GM18909 (cell line): Measurements from ENCODE around the gene SETD7.
A peak's percentile ranks its signal among the peaks of the same experiment; 100 is the strongest.

Experiments
- ATAC-seq: cut with Tn5 transposase; IDR thresholded peaks from one replicate; pipeline ENCODE4 v1.9.1; 2021; ENCODE audit warnings: mild to moderate bottlenecking; ENCODE audit not compliant: unreplicated experiment, poor library complexity

Gene SETD7

GRCh38 chr4:139575072-139575471 lies 19.1 kb upstream of the SETD7 start:
- no peak for ATAC-seq

DNA sequence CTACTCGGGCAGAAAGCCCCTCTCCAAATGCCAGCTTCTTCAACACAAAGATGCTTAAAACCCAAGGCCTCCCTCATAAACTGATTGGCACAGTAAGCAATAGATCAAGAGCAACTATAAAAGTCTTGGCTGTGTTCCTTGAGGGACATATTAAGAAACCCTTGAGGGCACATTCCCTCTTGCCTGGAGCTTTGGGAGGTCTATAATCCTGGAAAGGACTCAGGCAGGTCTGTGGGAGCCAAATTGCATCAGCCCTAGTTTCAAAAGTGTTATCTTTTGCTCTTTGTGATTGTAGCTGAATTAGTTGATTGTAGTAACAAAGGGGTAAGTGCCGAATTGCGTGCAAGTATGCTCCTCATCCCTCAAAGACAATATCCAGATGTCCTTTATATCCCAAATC lies 18.6 kb upstream of the SETD7 start:
- ATAC-seq, result no peak

GRCh38 chr4:139568206-139568955 lies 12.4 kb upstream of the SETD7 start:
- ATAC-seq, result no peak

DNA sequence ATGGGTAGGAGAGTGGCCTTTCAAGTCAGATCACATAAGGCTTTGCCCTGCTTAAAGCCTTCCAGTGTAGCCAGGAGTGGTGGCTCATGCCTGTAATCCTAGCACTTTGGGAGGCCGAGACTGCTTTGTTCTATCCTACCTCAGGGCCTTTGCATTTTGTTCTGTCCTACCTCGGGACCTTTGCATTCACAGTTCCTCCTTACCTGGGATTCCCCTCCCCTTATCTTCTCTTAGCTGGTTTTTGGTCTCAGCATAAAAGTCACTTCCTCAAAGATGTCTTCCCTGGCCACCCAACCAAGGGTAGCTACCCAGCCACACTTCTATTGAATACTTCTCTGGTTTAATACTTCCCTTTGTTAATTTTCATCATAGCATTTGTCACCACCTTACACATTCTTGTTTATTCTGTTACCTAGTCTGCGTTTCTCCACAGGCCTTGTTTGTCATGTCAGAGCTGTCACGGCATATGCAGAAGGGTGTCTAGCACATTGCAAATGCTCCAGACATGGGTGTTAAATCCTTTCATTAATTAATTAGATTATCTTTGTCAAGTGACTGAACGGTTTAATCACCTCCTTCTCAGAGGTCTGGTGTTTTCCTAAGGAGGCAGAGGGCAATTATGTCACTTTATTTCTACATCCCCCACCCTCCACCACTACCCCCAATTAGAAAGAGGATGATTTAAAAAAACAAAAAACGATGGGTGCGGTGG lies 11.3 kb upstream of the SETD7 start:
- no peak for ATAC-seq

DNA sequence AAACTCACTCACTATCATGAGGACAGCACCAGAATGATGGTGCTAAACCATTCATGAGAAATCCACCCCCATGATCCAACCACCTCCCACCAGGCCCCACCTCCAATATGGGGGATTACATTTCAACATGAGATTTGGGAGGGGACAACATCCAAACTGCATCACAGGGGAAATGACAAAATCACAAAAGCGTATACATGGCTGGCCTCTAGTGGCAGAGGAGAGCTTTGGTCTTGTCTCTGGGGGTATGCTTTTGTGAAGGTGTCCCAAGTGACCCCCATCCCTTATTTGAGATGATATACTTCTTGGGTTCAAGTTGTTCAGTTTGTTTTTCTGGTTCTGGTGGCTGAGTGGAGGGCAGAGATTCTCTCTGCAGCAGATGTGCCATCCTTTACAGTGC lies 8.5 kb upstream of the SETD7 start:
- ATAC-seq, result no peak

GRCh38 chr4:139563515-139563914 lies 7.5 kb upstream of the SETD7 start:
- no peak for ATAC-seq

DNA sequence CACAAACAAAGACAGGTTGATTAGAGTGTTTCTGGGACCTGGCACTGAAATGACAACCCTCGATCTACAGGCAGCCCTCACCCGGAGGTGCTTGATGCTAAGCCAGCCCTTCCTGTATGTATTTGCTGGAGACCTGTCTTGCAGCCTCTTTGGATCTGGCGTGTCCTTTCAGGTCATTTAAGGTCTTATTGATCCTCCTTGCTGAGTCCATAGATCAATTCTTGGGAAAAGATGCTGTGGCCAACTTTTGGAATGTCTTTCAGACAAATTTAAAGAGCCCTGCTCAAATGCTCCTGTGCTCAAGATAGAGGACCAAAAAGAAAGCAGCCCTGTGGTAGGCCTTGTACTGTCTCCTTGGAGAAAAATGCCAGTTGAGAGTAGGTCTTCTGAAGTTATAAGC lies 6.8 kb upstream of the SETD7 start:
- ATAC-seq, result no peak

- no peak for ATAC-seq
Measured at GRCh38 chr4:139562067-139562684, 6.2 kb upstream of the SETD7 start.

DNA sequence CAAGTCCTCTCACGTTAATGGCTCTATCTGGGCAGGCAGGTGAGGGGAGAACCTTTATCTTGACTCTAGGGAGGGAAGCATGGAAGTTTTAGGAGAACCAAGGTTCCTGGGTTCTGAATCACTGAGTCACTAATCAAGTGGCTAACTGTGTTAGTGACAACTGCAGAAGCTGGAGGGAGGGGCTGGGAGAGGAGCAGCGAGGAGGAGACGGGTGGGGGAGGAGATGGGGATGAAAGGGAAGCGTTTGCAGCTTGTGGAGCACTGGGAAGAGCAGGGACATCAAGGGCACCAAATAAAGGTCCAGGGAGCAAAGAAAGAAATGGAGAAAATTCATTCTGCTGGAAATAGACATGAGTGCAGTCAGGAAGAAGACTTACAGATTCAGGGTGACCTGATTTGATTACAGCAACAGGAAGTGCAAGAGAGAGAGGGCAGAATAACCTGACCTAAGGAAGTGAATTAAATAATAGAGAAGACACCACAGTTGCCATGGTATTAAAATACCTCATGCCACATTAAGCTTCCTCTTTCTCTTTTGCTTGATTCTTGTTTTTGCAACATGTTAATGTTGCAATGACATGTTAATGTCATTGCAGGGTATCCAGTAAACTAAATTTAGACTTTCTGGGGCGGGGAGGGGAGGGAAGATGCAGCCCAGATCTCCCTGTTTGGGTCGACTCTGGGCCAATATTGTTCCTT lies 4.5 kb upstream of the SETD7 start:
- no peak for ATAC-seq

GRCh38 chr4:139559687-139560086 lies 3.7 kb upstream of the SETD7 start:
- ATAC-seq, result no peak

DNA sequence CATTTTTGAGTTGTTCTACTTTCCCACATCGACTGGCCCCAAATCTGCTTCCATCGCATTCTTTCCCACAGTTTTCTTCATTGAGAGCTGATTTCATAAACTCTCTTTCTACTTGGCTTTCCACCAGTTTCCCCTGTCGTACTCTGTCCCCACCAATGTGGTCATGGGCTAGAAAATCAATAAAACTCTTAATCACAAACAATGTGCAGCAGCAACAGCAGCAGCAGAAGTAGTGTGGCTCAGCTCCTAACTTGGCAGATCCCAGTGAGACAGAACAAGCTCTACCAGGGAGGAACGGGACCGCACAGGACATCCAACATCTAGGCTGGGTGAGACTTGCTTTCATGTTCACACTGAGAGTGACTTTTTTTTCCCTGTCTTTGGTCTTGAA lies 3.1 kb upstream of the SETD7 start:
- ATAC-seq, result no peak

DNA sequence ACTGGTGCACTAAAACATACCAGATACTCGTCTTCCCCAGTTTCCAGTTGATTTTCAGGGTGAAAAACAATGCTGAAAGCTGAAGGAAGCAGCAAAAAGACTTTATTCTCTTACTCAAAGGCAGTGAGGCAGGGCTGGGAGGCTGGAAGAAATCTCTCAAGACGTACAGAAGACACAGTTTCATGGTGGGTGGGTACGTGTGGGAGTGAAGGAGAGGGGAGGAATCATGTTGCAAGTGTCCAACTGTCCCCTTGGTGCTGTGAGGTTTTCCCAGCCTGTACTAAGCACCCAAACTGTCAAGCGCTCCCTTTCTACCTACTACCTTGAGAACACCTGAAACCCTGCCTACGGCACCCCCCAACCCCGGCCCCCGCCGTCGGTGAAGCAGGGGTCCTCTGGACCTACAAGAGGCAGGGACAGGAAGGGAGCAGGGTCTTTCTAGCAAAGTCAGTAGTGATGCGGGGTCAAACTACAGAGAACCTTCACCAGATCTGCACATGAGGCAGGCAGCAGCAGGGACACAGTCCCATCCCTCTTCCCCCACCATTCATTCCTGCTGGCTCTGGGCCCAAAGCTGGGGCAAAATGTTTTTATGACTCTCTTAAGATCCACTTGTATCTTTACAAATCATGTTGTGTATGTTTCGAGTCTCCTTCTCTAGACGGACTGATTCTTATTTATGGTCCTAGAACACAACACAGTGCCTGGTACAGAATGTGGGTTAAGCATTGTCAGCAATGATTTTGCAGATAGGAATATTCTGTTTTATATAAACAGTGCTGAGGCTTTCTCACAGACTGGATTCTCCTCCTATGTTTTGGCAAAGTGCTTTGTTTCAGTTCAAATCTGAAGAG lies 2.4 kb upstream of the SETD7 start:
- ATAC-seq, result no peak

GRCh38 chr4:139557556-139558110 lies 1.6 kb upstream of the SETD7 start:
- no peak for ATAC-seq

- peak; percentile 41 for ATAC-seq
Measured at GRCh38 chr4:139556724-139557555, 921 bp upstream of the SETD7 start.

- peak; percentile 20 for ATAC-seq
Measured at GRCh38 chr4:139555705-139556070, 331 bp downstream of the SETD7 start.

DNA sequence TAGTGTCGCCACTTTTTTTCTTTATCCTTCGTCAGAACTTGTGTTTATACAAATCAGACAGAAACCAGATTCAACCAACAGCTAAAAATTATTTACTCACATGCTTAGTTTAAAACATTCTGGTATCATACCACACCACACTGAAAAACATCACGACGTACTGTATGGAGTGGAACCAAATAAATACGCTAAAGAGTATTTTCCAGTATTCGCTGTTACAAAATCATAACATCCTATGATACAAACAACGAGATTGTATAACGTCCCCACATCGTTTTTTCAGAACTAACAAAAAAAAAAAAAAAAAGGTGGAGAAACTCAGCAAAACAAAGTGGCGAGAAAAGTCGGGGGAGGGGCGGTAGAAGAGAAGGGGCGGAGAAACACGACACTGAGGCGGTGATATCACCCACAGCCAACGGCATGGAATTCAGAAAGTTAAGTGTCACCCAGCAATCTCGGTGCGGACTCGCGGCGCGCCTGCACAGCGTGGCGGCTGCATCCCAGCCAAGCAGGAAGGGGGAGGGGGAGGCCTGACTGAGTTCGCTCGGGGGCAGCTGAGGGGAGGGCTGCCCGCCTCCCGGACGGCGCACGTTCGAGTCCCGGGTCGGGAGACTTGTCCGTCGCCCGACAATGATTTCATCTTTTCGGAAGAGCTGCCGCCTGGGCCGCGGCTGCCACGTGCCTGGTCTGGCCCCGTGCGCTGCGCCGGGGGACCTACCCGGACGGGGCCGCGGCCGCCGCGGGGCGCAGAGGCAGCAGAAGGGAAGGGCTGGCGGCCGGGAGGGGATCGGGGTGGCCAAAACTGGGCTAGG lies 920 bp downstream of the SETD7 start:
- ATAC-seq, result peak; percentile 38

- ATAC-seq, result no peak
Measured at GRCh38 chr4:139554642-139554892, 1.5 kb downstream of the SETD7 start.
